Ovary (tissue), 3 donors: ENCODE results near the gene OGG1.

Source experiments
- EP300 ChIP-seq: sonication (generic); formaldehyde crosslinking; IDR thresholded peaks from one replicate; pipeline ENCODE4 v1.6.1; 2017; ENCODE audit warnings: antibody characterized with exemption
- POLR2A ChIP-seq: fragments of 450-650 bp; IDR thresholded peaks from one replicate; pipeline ENCODE4 v1.6.1; 2017; ENCODE audit warnings: antibody characterized with exemption, mild to moderate bottlenecking, moderate library complexity
- TF ChIP-seq, protein P1 (sequence below), 3 donors: fragments of 450-650 bp in 2 of 3; fragments of 200-600 bp in 1 of 3; IDR thresholded peaks; one replicate each; pipeline versions ENCODE4 v1.5.1 to v1.8.0; 2016 to 2022; ENCODE audit warnings: antibody characterized with exemption in 3 of 3, mild to moderate bottlenecking in 1 of 3
- donor health status: DM: no; HTN: no; CAD: no.

DNA sequence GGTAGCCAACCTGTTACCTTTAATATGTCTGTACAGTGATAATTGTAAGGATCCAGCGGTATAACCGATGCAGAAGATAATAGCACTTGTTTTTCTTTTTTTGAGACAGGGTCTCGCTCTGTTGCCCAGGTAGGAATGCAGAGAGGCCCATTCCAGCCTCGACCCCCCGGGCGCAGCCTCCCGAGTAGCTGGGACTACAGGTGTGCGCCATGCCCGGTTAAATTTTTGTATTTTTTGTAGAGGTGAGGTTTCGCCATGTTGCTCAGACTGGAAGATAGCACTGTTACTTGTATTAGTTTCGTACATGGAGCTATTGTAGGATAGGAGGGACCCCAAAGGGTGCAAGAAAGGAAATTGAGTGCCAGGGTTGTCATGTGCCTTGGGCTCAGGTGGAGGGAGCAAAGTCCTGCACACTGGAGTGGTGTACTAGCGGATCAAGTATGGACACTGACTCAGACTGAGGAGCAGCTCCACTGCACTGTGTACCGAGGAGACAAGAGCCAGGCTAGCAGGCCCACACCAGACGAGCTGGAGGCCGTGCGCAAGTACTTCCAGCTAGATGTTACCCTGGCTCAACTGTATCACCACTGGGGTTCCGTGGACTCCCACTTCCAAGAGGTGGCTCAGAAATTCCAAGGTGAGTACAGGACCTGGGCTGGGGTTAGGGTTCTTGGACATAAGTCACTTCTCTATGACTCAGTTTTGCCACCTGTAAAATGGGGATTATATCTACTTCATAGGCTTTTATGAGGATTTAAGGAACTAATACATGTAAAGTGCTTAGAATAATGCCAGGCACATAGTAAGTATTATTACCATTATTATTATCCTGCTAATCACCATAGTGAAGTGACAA lies 1.0 kb downstream of the OGG1 start:
- TF ChIP-seq, protein P1, sequence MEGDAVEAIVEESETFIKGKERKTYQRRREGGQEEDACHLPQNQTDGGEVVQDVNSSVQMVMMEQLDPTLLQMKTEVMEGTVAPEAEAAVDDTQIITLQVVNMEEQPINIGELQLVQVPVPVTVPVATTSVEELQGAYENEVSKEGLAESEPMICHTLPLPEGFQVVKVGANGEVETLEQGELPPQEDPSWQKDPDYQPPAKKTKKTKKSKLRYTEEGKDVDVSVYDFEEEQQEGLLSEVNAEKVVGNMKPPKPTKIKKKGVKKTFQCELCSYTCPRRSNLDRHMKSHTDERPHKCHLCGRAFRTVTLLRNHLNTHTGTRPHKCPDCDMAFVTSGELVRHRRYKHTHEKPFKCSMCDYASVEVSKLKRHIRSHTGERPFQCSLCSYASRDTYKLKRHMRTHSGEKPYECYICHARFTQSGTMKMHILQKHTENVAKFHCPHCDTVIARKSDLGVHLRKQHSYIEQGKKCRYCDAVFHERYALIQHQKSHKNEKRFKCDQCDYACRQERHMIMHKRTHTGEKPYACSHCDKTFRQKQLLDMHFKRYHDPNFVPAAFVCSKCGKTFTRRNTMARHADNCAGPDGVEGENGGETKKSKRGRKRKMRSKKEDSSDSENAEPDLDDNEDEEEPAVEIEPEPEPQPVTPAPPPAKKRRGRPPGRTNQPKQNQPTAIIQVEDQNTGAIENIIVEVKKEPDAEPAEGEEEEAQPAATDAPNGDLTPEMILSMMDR (IDR thresholded peaks at IDR 0.05) = no peak
- TF ChIP-seq POLR2A (no peak), EP300 (no peak)
